ENCODE results near the gene AGPS. TPM values are rescaled to one million over a fixed set of nuclear protein-coding genes. Genes with fewer than 3 reads are reported as not detected.
A peak's percentile ranks its signal among the peaks of the same experiment; 100 is the strongest.

The AGPS gene
- total and polyA plus RNA-seq, 9 of the 15 experiments (the other 6 are each of a cell fraction or from before 2014, with no cell fraction given) = 15.5 to 211 (median 63.1) TPM

DNA sequence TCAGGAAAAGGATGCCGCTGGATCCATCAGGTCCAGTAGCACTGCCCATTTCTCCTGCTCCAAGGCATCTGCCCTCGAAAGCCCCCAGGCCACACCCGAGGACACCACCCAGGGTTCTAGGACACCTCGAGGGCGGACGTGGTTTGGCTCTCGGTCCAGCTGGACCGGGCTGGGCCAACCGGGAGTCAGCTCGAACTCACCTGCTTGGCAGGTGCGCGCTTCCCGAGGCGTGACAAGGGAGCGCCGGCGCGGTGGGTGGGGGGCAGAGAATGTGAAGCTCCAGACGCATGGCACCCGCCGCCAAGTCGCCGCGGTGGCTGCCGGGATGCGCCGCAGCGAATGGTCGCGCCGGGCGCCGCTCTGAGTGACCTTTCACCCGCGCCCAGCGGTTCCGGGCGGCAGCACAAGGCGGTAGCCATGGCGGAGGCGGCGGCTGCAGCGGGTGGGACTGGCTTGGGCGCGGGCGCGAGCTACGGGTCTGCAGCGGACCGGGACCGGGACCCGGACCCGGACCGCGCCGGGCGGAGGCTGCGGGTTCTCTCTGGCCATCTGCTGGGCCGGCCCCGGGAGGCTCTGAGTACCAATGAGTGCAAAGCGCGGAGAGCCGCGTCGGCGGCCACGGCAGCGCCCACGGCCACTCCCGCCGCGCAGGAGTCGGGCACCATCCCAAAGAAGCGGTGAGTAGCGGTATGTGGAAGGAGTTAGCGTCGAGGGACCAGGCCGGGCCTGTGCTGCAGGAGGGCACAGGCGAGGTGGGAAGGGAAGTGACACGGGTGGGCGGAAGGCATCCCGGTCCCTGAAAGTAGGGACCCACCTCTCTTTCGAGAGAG lies at the start of gene AGPS (continued):
- peak; percentile 77 for TF ChIP-seq SIN3B (IDR thresholded peaks at IDR 0.05; ENCODE audit: low read depth)
- TF ChIP-seq HOXB6 (CRISPR knock-in tag; IDR thresholded peaks at IDR 0.05; ENCODE audit: borderline replicate concordance) = no peak
- TF ChIP-seq ZNF584 (CRISPR knock-in tag; IDR thresholded peaks at IDR 0.05; ENCODE audit: low read depth) = no peak; the same call in 1 of the 2 replicates
- TF ChIP-seq ZNF707 (CRISPR knock-in tag; conservative IDR thresholded peaks at IDR 0.05) = peak; percentile 66; the same call in 1 of the 2 replicates
- no peak for TF ChIP-seq NELFE (IDR thresholded peaks at IDR 0.05; ENCODE audit: insufficient read depth, insufficient read length)
- peak; percentile 50; the same call in 1 of the 2 replicates for TF ChIP-seq ZZZ3 (IDR thresholded peaks at IDR 0.05)
- no peak for TF ChIP-seq TGIF2 (CRISPR knock-in tag; IDR thresholded peaks at IDR 0.05)
- no peak for TF ChIP-seq RHOXF2B (CRISPR knock-in tag; conservative IDR thresholded peaks at IDR 0.05)
- TF ChIP-seq, protein P1, sequence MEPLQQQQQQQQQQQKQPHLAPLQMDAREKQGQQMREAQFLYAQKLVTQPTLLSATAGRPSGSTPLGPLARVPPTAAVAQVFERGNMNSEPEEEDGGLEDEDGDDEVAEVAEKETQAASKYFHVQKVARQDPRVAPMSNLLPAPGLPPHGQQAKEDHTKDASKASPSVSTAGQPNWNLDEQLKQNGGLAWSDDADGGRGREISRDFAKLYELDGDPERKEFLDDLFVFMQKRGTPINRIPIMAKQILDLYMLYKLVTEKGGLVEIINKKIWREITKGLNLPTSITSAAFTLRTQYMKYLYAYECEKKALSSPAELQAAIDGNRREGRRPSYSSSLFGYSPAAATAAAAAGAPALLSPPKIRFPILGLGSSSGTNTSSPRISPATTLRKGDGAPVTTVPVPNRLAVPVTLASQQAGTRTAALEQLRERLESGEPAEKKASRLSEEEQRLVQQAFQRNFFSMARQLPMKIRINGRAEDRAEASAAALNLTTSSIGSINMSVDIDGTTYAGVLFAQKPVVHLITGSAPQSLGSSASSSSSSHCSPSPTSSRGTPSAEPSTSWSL (CRISPR knock-in tag; IDR thresholded peaks at IDR 0.05; ENCODE audit: borderline replicate concordance) = peak; percentile 89; the same call in 1 of the 2 replicates
- TF ChIP-seq, protein P2, sequence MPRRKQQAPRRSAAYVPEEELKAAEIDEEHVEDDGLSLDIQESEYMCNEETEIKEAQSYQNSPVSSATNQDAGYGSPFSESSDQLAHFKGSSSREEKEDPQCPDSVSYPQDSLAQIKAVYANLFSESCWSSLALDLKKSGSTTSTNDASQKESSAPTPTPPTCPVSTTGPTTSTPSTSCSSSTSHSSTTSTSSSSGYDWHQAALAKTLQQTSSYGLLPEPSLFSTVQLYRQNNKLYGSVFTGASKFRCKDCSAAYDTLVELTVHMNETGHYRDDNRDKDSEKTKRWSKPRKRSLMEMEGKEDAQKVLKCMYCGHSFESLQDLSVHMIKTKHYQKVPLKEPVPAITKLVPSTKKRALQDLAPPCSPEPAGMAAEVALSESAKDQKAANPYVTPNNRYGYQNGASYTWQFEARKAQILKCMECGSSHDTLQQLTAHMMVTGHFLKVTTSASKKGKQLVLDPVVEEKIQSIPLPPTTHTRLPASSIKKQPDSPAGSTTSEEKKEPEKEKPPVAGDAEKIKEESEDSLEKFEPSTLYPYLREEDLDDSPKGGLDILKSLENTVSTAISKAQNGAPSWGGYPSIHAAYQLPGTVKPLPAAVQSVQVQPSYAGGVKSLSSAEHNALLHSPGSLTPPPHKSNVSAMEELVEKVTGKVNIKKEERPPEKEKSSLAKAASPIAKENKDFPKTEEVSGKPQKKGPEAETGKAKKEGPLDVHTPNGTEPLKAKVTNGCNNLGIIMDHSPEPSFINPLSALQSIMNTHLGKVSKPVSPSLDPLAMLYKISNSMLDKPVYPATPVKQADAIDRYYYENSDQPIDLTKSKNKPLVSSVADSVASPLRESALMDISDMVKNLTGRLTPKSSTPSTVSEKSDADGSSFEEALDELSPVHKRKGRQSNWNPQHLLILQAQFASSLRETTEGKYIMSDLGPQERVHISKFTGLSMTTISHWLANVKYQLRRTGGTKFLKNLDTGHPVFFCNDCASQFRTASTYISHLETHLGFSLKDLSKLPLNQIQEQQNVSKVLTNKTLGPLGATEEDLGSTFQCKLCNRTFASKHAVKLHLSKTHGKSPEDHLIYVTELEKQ (CRISPR knock-in tag; IDR thresholded peaks at IDR 0.05) = peak; percentile 79; the same call in 1 of the 2 replicates
- no peak for TF ChIP-seq POU5F1 (IDR thresholded peaks at IDR 0.05; ENCODE audit: borderline replicate concordance, low read depth, low read length, partially characterized antibody)
- TF ChIP-seq CHCHD3 (CRISPR knock-in tag; IDR thresholded peaks at IDR 0.05) = no peak; the same call in 1 of the 2 replicates
- no peak for TF ChIP-seq KDM1A (IDR thresholded peaks at IDR 0.05)
- TF ChIP-seq, protein P3, sequence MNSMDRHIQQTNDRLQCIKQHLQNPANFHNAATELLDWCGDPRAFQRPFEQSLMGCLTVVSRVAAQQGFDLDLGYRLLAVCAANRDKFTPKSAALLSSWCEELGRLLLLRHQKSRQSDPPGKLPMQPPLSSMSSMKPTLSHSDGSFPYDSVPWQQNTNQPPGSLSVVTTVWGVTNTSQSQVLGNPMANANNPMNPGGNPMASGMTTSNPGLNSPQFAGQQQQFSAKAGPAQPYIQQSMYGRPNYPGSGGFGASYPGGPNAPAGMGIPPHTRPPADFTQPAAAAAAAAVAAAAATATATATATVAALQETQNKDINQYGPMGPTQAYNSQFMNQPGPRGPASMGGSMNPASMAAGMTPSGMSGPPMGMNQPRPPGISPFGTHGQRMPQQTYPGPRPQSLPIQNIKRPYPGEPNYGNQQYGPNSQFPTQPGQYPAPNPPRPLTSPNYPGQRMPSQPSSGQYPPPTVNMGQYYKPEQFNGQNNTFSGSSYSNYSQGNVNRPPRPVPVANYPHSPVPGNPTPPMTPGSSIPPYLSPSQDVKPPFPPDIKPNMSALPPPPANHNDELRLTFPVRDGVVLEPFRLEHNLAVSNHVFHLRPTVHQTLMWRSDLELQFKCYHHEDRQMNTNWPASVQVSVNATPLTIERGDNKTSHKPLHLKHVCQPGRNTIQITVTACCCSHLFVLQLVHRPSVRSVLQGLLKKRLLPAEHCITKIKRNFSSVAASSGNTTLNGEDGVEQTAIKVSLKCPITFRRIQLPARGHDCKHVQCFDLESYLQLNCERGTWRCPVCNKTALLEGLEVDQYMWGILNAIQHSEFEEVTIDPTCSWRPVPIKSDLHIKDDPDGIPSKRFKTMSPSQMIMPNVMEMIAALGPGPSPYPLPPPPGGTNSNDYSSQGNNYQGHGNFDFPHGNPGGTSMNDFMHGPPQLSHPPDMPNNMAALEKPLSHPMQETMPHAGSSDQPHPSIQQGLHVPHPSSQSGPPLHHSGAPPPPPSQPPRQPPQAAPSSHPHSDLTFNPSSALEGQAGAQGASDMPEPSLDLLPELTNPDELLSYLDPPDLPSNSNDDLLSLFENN (IDR thresholded peaks at IDR 0.05; ENCODE audit: low read depth in 2 of 2, low read length in 2 of 2) = peak in 1 of 2 experiments; percentile 47; a peak in 1 of 4 replicates
